ENCODE data around the gene ABTB2. TPM values are rescaled to one million over a fixed set of nuclear protein-coding genes. Genes with fewer than 3 reads are reported as not detected.
A peak's percentile ranks its signal among the peaks of the same experiment; 100 is the strongest.

Gene ABTB2
- total and polyA plus RNA-seq, 7 donors: 4.5 to 24.7 (median 18.5) TPM

GRCh38 chr11:34105079-34105956 lies 252.5 kb downstream of the ABTB2 start, which contains the start of gene NAT10:
Gene NAT10, plus strand, starts transcription at chr11:34105629. Its CDS starts 2,597 bp downstream, at chr11:34108226.
- peaks cover 11 to 55% of the 10 kb centered on the region in 2 donors for H3K36me3 ChIP-seq (ENCODE audit: insufficient read depth in 1 of 2, low read depth in 1 of 2)
- peak; percentile 94 to 98 (median 97) for ATAC-seq
- peak within 1 kb of the TSS; percentile 91 for H3K4me3 ChIP-seq
- intact Hi-C loops (cut with DNase I): loop anchor here (2.0 to 10.0 kb wide), 4 partner anchors 51 to 253 kb away; partner anchors contain the start of genes CAPRIN1 (in 2 of the 2) and ABTB2 (in 1 of the 2)
- H3K27me3 ChIP-seq (ENCODE audit: insufficient read depth in 3 of 3, low read length in 2 of 3): no peaks in the 10 kb centered on the region
- TF ChIP-seq CTCF (IDR thresholded peaks at IDR 0.05): peak; percentile 16
- peak within 1 kb of the TSS; percentile 96 for H3K27ac ChIP-seq
- peak; percentile 97 to 99 for DNase-seq
- H3K4me1 ChIP-seq: peaks cover 26% of the 10 kb centered on the region
- 0 to 1% (median 0%) methylated on average over 54 to 55 of the region's 55 CpGs for WGBS, 3 donors
- H3K9me3 ChIP-seq: no peaks in the 10 kb centered on the region

DNA sequence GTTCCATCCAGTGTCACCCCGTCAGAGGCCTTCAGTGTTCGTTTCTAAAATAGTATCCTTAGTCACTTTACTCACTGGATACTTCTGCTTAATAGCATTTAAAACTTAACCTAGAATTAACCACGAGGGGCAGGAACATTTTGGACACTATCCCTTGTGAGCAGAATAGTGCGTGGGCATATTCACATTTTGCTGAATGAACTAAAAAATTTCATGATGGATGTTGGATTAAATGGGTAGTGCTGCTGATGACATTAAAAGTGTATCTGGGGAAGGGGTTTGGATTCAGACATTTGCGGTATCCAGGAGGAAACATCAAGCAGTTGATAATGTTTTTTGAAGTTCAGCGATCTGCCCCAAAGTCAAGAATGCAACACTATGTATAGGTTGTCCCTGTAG lies 253.1 kb downstream of the ABTB2 start:
- peaks cover 26% of the 10 kb centered on the region for H3K4me1 ChIP-seq
- no peaks in the 10 kb centered on the region for H3K27me3 ChIP-seq (ENCODE audit: insufficient read depth in 3 of 3, low read length in 2 of 3)
- DNase-seq (no peak), ATAC-seq (peak in 3 of 4 donors; percentile 16 to 52 (median 21))
- peak overlapping the region; percentile 91 for H3K4me3 ChIP-seq
- H3K27ac ChIP-seq: peak overlapping the region; percentile 96
- WGBS, 3 donors: 11 to 15% (median 13%) methylated on average over 6 of the region's 6 CpGs
- no peak for TF ChIP-seq CTCF (IDR thresholded peaks at IDR 0.05)
- intact Hi-C loops (cut with DNase I): loop anchor here (2.0 to 10.0 kb wide), 4 partner anchors 50 to 254 kb away; partner anchors contain the start of genes CAPRIN1 (in 2 of the 2) and ABTB2 (in 1 of the 2)
- H3K36me3 ChIP-seq (ENCODE audit: insufficient read depth in 1 of 2, low read depth in 1 of 2): peaks cover 11 to 55% of the 10 kb centered on the region in 2 donors
- no peaks in the 10 kb centered on the region for H3K9me3 ChIP-seq

Other genes with a start within 250 kb of the ABTB2 start
- 10 to 100 TPM; 70.2 to 95.0 (median 87.7) TPM for gene CAT, start 80.9 kb upstream of the ABTB2 start, total RNA-seq
- gene CAT, start 80.9 kb upstream of the ABTB2 start, polyA plus RNA-seq: 100 to 1,000 TPM in 1 of 3 donors, 10 to 100 TPM in 2; 27.9 to 110 (median 57.8) TPM
- not detected for gene ELF5, start 155.8 kb upstream of the ABTB2 start, total RNA-seq
- gene ELF5, start 155.8 kb upstream of the ABTB2 start, polyA plus RNA-seq: under 1 TPM in 1 of 3 donors, not detected in 2; 0.01 TPM

Measured in psoas muscle (tissue), 8 donors.